Heart left ventricle (tissue), 13 donors: ENCODE measurements around the gene SUDS3.

Experiments
- CTCF ChIP-seq, 12 donors: fragments of 200-600 bp; sonication (generic) in 4 of 12; IDR thresholded peaks; one replicate each; pipeline versions ENCODE4 v1.5.0 to v1.8.0; 2018 to 2022; ENCODE audit warnings: antibody characterized with exemption in 12 of 12, mild to moderate bottlenecking in 5 of 12
- POLR2A ChIP-seq, 2 donors: fragments of 450-650 bp; IDR thresholded peaks; one replicate each; pipeline ENCODE4 v1.6.1; 2017; ENCODE audit warnings: antibody characterized with exemption in 2 of 2, mild to moderate bottlenecking in 2 of 2, moderate library complexity in 2 of 2
- donor health status: ischemic (EF 13 %, LVEDD 7.1; RV severe dilation, severe dysfunction).
- donor health status: DM: no; HTN: yes; CAD: no.
- donor health status: DM: no; HTN: no; CAD: no.
- donor health status: ischemic (EF 25% LVEDD 6.9; RV normal size, moderate dysfunction).
- donor health status: ischemic (EF 25% LVEDD 5.7; RV mildly dilated, moderate dysfunction).
- donor health status: ischemic (EF 35%, LVEDD 5.7; RV mildly dilated, moderate dysfunction).
- donor health status: nonischemic (EF 11% LVEDD 7.7; RV severe dilation, severe dysfunction).
- donor health status: DM: yes; HTN: yes; CAD: no.
- donor health status: PGD.
- donor health status: ischemic (EF 29% LVEDD 5.4; RV normal size, mild dysfunction).
- donor health status: nonischemic (EF 23%, LVEDD 6.1; RV moderate dilation, normal function).

GRCh38 chr12:118424884-118425283 lies 48.5 kb downstream of the SUDS3 start:
- no peak for TF ChIP-seq CTCF (IDR thresholded peaks at IDR 0.05)
- no peak for TF ChIP-seq POLR2A (IDR thresholded peaks at IDR 0.05)
